Medulla oblongata (tissue), 1 donor: ENCODE measurements around the gene FTO.

Experiments used
- DNase-seq: peaks from one replicate; pipeline ENCODE4 v3.0.0-alpha.2; 2015; ENCODE audit errors: extremely low spot score

Gene FTO

DNA sequence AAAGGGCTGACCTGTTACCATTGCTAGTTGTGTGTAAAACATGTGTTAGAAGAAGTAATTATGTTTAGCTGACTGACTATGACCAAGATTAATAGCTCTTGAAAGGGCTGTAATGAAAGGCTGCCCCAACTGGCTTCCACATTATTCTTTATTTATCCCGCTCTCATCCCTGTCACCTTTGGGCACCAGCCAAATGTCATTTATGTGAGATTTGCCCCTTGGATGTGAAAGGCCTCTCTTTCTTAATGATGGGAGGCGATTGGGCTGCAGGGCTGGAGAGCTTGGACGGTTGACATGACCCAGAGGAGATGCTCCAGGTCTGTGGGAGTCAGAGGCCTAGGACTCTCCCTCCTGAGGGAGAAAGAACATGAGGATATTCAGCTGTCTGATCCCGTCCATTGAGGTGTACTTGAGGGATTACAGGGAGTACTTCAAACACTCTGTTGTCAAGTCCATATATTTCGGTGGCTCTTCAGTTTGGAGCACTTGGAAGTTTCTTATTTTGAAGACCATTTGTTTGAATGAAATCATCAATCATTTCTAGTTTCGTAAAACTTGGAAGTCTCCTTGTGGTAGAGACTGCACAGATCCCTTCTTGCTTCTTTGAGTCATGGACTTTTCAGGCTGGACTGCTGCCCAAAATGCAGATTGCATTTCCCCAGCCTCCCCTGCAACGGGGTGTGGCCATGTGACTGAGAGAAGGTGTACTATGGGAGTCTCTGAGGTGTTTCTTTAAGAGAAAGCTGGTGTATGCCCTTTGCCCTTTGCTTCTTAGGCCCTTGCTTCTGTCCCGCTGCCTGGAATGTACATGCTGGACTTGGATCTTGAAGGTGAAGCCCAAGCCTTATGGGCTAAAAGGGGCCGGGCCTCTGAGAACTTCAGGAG lies 51.3 kb downstream of the FTO start:
- no peak for DNase-seq

- DNase-seq, result peak; percentile 88
Measured at GRCh38 chr16:53756275-53756996, 52.5 kb downstream of the FTO start.

DNA sequence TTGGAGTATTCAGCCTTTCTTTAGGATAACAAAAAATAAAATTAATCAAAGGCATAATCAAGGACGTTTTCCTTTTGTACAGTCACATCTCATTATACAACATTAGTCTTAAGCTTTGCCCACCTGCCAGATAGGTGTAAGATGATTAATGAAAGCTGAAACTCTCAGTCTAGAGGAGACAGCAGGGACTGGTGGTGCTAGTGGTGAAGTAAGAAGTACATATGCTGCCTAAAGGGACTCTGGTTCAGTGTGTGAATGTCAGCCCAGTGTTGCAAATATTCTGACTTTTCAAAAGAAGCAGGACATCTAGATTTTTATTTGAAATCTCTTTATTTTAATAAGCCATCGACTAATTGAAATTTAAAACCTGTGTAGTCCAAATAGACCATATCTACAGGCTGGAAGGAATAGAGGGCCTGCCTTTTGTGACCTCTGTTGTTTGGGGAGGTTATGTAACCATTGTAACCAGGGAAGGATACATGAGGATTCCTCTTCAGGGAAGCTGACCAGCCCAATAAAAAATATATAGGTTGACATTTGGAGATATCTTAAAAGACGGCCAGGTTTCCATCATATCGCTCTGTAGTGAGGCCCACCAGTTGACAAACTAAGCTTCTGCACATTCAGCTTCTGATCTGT lies 54.1 kb downstream of the FTO start:
- no peak for DNase-seq

GRCh38 chr16:53761962-53762703 lies 58.2 kb downstream of the FTO start:
- DNase-seq, result no peak

DNA sequence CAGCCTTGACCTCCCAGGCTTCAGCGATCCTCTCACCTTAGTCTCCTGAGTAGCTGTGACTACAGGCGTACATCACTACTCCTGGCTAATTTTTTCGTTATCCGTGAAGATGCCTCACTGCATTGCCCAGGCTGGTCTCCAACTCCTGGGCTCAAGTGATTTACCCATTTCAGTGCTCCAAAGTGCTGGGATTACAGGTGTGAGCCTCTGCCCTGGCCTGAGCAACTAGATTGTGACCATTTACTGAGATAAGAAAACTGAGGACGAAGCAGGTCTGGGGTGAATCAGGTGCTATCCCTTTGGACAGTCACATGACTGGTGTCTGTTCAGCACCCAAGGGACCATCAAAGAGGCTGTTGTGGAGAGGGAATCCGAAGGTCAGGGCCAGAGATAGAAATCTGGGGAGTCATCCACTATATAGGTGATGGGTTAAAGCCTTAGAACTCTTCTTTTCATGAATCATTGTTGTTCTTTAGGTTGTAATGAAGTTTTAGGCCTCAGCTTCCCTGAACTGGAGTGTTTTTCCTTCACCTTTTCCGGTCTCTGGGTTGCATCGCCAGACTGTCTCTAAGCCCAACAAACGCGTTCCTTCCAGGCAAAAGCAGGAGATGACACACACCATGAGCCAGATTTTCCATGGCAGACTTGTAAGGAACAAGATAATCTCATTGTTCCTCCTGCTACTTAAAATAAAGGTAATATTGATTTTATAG lies 62.5 kb downstream of the FTO start:
- DNase-seq, result no peak

DNA sequence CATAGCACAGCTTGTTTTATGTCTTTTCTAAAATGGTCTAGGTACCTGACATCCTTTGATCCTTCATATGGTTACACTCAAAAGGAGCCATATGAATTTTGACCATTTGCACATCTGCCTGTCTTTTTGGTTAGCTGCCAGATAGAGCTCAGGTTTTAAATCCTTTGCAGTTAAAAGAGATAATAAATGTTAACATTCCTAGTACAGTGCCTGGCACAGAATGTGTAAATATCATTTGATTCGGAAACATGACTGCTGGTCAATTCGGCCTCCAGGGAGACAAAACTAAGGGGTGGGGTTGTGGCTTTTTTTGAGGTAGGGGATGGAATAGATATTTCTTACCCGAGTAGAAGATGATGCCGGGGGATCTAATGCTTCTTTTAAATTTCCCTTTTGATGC lies 64.2 kb downstream of the FTO start:
- DNase-seq, result no peak

- DNase-seq, result no peak
Measured at GRCh38 chr16:53768593-53768992, 64.6 kb downstream of the FTO start.

GRCh38 chr16:53769185-53769584 lies 65.2 kb downstream of the FTO start:
- no peak for DNase-seq

DNA sequence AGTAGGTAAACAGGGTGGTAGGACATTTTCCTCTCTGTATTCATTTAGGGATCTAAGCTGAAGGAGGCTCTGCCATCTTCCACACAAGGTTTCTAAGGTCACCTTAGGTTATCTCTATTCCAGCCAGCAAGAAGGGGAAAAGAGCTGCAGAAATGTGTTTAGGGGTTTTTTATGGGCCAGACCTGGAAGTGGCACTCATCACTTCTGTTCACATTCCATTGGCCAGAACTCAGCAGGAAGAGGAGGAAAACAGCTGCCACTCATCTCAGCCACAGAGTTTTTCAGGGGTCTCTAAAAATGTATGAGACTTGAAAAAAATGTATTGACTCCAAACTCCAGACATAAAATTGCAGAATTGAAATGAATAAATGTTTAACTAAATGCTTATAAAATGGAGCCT lies 65.8 kb downstream of the FTO start:
- no peak for DNase-seq

GRCh38 chr16:53770641-53771040 lies 66.7 kb downstream of the FTO start:
- DNase-seq, result no peak

DNA sequence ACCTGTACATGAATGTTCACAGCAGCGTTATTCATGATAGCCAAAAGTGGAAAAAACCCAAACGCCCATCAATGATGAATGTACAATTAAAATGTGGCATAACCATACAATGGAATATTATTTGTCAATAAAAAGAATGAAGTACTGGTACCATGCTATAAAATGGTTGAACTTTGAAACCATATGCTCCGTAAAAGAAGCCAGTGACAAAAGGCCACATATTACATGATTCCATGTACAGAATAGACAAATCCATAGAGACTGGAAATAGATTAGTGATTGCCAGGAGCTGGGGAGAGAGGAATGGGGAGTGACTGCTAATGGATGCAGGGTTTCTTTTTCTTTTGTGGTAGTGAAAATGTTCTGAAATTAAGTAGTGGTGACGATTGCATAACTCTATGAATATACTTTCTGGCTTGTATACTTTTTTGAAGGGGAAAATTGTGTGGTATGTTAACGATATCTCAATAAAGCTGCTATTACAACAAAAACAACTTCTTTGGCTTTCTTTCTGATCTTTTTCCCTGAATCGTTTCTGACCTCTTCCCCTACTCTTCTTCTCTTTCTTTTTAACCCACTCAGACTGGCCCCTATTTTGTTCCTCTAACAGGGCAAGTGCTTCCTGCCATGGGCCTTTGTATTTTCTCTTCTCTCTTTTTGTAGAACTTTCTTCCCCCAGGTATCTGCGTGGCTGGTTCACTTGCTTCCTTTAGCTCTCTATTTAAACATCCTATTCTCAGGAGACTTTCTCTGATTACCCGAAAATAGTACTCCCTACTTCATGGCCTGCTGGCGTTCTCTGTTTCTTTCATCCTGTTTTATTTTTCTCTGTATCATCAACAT lies 67.9 kb downstream of the FTO start:
- DNase-seq, result no peak

- DNase-seq, result peak; percentile 78
Measured at GRCh38 chr16:53773150-53773846, 69.3 kb downstream of the FTO start.

GRCh38 chr16:53773881-53774280 lies 69.9 kb downstream of the FTO start:
- no peak for DNase-seq

GRCh38 chr16:53775106-53775820 lies 71.3 kb downstream of the FTO start:
- DNase-seq, result no peak

GRCh38 chr16:53775821-53776431 lies 72.0 kb downstream of the FTO start:
- DNase-seq, result peak; percentile 47

DNA sequence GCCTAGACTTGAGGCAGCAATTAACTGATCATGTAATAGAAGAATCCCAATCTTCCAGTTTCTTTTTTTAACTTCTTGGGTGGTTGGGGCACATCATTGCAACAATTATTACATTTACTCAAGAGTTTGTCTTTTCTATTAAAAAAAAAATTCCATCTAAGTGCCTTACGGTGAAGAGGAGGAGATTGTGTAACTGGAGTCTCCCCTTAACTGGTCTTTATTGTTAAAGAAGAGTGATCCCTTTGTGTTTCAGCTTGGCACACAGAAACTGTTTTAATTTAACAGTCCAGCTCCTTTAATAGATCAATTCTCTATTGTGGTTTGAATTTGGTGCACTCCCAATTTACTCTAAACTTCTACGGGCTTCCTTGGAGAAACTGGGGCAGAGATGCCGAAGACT lies 75.2 kb downstream of the FTO start:
- DNase-seq, result no peak

DNA sequence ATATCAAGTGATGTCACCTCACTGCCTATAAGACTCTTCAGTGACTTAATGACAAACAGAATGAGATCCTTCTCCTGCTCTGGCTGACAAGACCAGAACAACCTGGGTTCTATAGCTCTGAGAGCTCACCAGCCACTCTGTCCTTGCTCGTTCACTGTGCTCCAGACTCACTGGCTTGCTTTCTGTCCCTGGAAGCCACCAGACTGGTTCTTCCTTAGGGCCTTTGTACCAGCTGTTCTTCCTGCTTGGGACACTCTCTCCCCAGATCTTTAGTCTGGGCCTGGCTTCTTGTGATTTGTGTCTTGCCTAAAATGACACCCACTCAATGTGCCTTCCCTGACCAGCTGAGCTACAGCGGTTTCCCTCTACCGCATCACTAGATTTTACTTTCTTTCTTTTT lies 76.1 kb downstream of the FTO start:
- no peak for DNase-seq

- no peak for DNase-seq
Measured at GRCh38 chr16:53781023-53781605, 77.2 kb downstream of the FTO start.
